Erythroblast (primary cell): ENCODE results near the gene BRIP1.

Experiments used
- GATA1 ChIP-seq: IDR thresholded peaks from 2 replicates; pipeline ENCODE4 v1.6.1; 2011; ENCODE audit warnings: low read depth, mild to moderate bottlenecking, control low read depth, low read length, moderate library complexity
- POLR2A ChIP-seq: IDR thresholded peaks from 2 replicates; pipeline ENCODE4 v1.6.1; 2011; ENCODE audit warnings: mild to moderate bottlenecking, low read length

- TF ChIP-seq POLR2A (no peak), GATA1 (no peak)
Observed at GRCh38 chr17:61647047-61647446, 216.3 kb downstream of the BRIP1 start.
